ENCODE data around the gene SLC2A9.
"Not testable (repeated sequence)": the region's sequence is repeated elsewhere in the genome, so short reads cannot be mapped to it uniquely, and the experiment has no call there.

The SLC2A9 gene

GRCh38 chr4:9994246-9994847 is 26.9 kb downstream of the SLC2A9 start:
- no peak for DNase-seq

DNA sequence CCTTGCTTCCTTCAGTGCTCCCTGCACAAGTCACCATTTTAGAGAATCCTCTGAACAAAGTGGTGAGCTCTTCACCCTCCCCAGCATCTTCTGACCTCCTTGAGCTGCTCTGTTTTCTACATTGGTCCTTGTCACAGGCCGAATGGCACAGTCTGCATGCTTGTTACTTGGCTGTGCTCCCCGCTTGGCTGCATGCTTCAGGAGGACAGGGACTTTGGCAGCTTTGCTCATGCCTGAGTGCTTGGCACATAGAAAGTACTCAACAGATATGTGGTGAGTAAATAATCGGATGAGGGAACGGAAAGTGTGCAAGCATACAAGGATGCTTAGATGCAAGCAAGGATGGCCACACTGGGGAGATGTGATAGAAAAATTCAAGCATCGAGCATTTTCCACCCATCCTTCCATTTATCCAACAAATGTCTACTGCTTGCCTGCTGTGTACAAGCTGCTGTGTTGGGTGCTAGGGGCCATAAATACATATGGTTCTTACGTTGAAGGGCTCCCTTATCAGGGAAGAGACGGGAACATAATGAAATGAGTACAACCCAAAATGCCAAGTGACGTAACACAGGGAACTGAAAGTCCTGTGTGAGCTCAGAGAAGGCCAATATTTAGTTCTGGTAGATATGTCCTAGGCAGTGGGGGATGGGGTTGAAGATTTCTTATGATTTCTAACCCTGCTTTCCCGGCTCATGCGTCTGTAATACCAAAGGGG is 31.2 kb downstream of the SLC2A9 start:
- no peak for DNase-seq

GRCh38 chr4:9988933-9989332 is 32.4 kb downstream of the SLC2A9 start:
- DNase-seq: no peak

- no peak for DNase-seq
These were observed 32.9 kb downstream of the SLC2A9 start for GRCh38 chr4:9988363-9988749.

DNA sequence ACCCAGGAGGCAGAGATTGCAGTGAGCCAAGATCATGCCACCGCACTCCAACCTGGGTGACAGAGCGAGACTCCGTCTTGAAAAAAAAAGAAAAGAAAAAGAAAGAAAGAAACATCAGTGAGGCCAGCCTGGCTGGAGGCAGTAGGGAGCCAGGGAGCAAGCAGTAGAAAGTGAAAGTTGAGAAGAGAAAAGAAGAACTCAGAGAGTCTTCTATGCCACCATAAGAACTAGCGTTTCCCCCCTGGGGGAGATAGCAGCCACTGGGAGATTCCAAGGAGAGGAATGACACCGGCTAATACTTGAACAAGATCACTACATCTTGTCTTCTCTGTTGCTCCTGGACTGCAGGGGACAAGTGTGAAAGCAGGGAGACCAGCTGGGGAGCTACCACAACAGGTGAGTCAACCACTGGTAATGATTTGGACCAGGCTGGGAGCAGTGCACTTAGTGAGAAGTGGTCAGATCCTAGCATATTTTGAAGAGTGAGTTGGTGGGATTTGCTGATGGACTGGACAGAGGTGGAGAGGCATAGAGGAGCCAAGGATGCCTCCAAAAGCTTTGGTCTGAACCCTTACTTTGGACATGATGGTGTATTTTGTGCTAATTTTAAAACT is 33.4 kb downstream of the SLC2A9 start:
- DNase-seq: no peak

- no peak for DNase-seq
These were observed 36.7 kb downstream of the SLC2A9 start for GRCh38 chr4:9984621-9985020.

GRCh38 chr4:9983211-9983610 is 38.1 kb downstream of the SLC2A9 start:
- DNase-seq: no peak

DNA sequence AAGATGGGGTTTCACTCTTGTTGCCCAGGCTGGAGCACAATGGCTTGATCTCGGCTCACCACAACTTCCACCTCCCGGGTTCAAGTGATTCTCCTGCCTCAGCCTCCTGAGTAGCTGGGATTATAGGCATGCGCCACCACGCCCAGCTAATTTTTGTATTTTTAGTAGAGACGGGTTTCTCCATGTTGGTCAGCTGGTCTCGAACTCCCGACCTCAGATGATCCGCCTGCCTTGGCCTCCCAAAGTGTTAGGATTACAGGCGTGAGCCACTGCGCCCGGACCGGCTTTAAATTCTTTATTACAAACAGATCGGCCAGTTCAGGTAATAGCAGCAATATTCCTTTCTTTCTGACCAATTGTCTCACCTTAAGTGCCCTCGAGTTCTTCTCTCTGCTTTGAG is 39.4 kb downstream of the SLC2A9 start:
- DNase-seq: not testable (repeated sequence)

DNA sequence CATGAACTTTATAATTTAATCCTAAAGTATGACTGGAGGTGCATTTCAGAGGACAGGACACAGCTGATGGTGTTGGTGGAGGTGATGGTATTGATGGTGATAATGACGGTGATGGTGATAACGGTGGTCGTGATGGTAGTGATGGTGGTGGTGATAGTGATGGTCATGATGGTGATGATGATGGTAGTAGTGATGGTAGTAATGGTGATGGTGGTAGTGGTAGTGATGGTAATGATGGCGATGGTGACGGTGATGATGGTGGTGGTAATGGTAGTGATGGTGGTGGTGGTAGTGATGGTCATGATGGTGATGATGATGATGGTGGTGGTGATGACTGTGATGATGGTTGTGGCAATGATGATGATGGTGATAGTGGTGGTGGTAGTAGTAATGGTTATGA is 40.4 kb downstream of the SLC2A9 start:
- no peak for DNase-seq

- DNase-seq: no peak
These were observed 42.1 kb downstream of the SLC2A9 start for GRCh38 chr4:9979101-9979701.

- no peak for DNase-seq
These were observed 43.7 kb downstream of the SLC2A9 start for GRCh38 chr4:9977518-9978031.

DNA sequence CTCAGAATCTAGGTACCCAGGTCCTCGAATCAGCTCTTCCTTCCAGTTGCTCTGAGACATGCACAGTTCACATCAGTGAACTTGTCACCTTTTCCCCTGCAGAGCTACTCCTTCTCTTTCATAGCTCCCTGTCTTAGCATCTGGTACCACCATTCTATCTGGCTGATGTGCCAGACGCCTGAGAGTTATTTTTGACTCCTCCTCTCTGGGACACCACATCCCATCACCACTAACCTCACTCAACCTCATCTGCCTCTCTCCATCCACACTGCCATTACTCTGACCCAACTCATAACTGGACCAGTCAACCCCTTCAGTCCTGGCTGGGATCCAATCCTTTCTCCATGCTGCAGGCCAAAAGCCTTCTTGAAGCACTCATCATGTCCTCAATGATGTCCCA is 44.5 kb downstream of the SLC2A9 start:
- no peak for DNase-seq

DNA sequence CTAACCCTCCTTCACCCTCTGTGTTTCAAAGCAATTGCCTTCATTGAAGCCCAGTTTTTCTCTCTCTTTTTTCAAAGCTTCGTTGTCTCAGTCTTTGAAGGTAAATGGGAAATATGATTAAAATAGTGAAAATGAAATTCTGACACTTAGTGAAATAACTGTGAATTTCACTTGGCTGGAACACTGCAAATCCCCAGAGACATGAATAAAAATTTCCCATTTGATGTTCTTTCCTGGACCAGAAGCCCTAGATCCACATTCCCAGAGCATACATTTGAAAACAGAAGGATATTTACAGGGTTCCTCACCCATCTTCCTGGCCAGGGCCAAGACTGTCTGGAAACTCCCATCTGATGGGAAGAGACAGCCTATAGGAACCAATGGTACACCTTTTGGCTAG is 45.0 kb downstream of the SLC2A9 start:
- DNase-seq: no peak

DNA sequence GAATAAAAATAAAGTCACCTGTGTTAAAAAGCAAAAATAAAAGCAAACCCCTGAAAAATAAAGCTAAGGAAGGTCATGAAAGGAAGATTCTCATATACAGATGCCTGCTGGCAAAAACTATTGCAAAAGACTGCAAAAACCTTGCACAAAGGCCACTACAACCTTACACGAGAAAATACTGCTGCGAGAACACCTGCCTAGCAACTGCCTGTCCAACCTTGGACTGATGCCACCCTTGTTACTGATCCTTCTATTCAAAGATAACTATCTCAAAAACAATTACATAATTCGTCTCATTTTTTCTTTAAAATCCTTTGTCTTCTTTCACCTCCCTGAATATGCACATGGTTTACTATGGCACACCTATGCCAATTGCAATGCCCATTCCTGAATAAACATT is 49.6 kb downstream of the SLC2A9 start:
- no peak for DNase-seq

GRCh38 chr4:9970399-9971011 is 50.8 kb downstream of the SLC2A9 start:
- no peak for DNase-seq

GRCh38 chr4:9969526-9970398 is 51.5 kb downstream of the SLC2A9 start:
- DNase-seq: no peak

- DNase-seq: no peak
These were observed 52.8 kb downstream of the SLC2A9 start for GRCh38 chr4:9968472-9968871.

- no peak for DNase-seq
These were observed 56.4 kb downstream of the SLC2A9 start for GRCh38 chr4:9964879-9965278.

GRCh38 chr4:9963328-9963727 is 58.0 kb downstream of the SLC2A9 start:
- no peak for DNase-seq

DNA sequence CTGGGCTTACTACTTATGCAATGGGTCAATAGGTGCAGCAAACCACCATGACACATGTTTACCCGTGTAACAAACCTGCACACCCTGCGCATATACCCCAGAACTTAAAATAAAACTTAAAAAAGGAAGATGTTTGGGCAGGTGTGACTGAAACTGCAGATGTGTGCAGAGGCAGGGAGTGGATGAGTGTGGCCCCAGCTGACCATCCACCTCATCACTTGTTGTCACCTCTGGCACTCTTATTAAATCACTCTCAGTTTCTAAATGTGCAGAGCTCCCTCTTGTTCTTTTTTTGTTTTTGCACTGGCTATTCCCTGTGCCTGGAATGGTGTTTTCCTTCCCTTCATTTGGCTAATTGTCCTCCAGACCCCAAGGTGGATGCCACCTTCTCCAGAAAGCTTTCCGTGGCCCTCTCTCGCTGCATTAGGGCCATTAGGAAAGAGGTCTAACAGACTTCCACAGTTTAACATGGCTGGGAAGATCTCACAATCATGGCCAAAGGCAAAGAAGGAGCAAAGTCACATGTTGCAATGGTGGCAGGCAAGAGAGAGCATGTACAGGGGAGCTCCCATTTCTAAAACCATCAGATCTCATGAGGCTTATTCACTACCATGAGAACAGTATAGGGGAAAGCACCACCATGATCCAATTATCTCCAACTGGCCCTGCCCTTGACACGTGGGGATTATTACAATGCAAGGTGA is 58.5 kb downstream of the SLC2A9 start:
- no peak for DNase-seq

- no peak for DNase-seq
These were observed 66.8 kb downstream of the SLC2A9 start for GRCh38 chr4:9954468-9954867.

GRCh38 chr4:9953089-9953488 is 68.2 kb downstream of the SLC2A9 start:
- no peak for DNase-seq

Measured in GDM1 (cell line).